22Rv1 (cell line): ENCODE measurements around the gene SLX4.

Experiments used
- CTCF ChIP-seq: fragments of 450-650 bp; IDR thresholded peaks from 2 replicates; pipeline ENCODE4 v1.5.1; 2017; ENCODE audit warnings: mild to moderate bottlenecking
- ZFX ChIP-seq: fragments of 450-650 bp; IDR thresholded peaks from 2 replicates; pipeline ENCODE4 v1.6.1; 2017; ENCODE audit warnings: antibody characterized with exemption, borderline replicate concordance

GRCh38 chr16:3536271-3536731 lies 75.1 kb downstream of the SLX4 start:
- TF ChIP-seq CTCF (no peak), ZFX (no peak)
